GM10266 (cell line): ENCODE results near the gene C16orf90.
A peak's percentile ranks its signal among the peaks of the same experiment; 100 is the strongest.

Experiments
- DNase-seq: peaks from one replicate; pipeline ENCODE4 v3.0.0; 2012; ENCODE audit errors: extremely low spot score
- TF ChIP-seq, protein P1 (sequence below): IDR thresholded peaks from 2 replicates; pipeline ENCODE4 v1.5.1; 2012; ENCODE audit warnings: mild to moderate bottlenecking, low read depth; ENCODE audit not compliant: control insufficient read depth, insufficient read depth; ENCODE audit errors: missing control alignments

C16orf90 gene

DNA sequence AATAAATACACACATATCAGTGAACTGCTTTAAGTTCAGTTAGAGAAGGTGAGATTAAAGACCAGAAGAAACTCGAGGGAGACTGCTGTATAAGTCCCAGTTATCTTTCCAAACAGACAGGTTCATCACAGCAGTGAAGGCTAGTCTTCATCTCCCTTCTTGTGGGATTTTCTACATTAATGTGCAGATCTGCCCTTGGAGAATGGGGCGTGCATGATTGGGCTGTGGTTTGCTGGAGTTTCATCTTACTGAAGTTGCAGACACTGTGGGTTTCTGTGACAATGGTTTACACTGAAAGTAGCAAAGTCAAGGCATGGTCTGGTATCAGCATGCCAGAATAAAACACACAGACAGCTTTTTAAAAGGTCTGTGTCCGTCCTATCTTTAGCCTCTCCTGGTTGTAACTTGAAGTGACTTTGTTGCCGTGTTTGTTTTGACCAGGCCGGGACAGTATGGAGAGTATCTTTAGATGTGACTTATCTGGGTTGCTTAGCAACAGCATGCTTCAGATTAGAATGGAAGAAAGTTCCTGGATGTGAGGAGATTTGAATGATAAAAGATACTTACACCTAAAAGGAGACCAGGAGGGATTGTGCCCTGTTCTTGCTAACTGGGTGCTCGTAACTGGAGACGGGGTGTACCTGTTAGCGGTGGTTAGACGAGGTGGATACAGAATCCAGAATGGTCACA, 35.7 kb downstream of the C16orf90 start:
- DNase-seq = no peak
- TF ChIP-seq, protein P1, sequence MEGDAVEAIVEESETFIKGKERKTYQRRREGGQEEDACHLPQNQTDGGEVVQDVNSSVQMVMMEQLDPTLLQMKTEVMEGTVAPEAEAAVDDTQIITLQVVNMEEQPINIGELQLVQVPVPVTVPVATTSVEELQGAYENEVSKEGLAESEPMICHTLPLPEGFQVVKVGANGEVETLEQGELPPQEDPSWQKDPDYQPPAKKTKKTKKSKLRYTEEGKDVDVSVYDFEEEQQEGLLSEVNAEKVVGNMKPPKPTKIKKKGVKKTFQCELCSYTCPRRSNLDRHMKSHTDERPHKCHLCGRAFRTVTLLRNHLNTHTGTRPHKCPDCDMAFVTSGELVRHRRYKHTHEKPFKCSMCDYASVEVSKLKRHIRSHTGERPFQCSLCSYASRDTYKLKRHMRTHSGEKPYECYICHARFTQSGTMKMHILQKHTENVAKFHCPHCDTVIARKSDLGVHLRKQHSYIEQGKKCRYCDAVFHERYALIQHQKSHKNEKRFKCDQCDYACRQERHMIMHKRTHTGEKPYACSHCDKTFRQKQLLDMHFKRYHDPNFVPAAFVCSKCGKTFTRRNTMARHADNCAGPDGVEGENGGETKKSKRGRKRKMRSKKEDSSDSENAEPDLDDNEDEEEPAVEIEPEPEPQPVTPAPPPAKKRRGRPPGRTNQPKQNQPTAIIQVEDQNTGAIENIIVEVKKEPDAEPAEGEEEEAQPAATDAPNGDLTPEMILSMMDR = no peak

DNA sequence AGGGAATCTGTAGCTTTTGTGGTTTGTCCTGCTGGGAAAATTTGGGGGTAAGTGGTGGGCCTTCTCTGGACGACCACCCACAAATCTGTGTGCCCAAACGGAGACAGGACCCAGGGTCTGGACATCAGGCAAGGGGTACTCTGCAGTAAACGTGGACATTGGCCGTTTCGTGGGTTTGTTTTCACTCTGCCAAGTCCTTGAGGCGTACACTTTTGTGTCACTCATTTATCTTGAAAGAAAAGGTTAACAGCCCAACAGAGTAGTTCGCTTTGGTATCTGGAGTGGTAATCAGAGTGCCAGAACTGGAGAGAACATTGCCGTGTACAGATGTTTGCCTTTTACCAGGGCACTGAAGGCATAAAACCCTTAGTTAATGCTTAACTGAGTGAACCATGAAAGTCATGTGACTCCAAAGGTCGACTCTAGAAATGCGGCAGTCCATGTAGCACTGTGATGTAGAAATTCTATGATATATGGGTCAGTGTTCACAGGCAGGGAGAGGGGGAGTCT, 36.4 kb downstream of the C16orf90 start:
- no peak for DNase-seq
- TF ChIP-seq, protein P1 = no peak

DNA sequence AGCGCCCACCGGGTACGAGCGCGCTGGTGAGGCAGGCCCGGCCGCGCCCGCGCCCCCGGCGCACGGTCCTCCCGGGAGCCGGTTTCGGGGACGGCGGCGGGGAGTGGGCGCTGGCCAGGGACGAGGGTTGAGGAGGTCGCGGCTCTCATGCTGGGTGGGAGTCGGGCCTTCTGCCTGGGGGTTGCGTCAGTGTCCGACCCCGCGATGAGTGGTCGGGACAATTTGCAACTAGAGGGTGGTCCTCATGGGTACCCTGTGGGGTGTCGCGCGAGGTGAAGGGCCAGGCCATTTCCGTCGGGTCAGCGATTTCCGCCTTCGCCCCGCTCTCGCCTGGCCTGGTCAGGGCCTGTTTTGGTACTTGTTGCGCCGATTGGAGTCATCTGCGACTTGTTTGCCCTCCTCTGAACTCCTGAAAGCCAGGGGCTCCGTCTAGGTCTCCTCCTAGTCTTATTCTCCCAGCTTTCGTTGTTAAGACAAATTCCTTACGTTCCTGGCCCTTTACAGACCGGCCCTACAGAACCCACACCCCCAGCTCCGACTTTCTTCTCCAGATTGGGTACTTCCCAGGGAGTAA, 36.9 kb downstream of the C16orf90 start:
- DNase-seq = no peak
- TF ChIP-seq, protein P1 = no peak

DNA sequence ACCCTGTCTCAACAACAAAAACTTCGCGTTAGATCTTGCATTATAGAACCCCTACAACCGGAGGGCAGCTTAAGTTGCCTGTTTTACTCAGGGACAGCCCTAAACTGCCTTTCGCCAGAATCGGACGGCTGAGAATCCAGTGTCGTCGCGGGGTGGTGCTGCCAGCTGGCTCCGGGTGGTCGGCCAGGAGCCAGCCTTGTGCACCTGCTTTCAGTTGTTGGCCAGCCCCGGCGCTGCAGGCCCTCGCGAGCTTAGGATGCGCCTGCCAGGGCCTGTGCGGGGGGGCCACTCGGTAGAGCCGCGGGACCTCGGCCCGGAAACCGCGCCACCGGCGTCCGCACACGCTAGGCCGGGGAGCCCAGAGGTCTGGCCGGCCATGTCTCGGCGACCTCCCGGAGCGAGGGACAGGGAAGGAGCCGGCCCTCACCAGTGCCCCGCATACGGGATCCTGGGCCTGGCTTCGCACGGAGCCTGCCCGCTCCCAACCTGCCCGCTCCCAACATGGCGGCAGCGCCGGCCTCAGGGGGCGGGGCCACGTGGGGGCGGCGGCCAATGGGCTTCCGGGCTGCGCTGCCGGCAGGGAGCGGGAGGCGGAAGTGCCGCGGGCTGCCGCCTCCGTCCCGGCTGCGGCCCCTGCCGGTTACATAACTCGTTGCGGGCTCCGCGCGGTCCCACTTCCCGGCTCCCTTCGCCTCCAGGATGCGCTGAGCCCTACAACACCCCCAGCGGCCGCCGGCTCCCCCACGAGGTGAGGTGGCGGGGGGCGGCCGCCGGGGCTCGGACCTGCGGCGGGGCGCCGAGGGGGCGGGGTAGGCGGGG, 37.6 kb downstream of the C16orf90 start:
- TF ChIP-seq, protein P1 = peak; percentile 59
- peak; percentile 100 for DNase-seq

DNA sequence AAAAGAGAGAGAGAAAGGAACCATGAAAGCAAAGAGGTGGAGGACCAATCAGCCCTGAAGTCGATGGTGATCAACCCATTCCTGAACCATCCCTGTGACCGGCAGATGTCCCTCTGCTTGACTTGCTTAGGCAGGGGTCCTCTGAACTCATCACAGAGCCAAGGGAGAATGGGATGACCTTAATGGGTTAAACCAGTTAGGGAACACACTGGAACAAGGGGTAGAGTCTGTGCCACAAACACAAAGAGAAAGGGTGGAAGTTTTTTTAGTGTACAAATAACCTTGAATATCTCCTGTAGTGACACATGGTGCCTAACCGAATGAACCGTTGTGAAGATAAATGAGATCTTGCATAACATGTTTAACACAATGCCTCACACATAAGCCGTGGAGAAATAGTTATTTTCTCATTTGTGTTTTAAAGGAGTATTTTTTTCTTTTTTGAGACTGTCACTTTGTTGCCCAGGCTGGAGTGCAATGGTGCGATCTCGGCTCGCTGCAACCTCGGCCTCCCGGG, 40.6 kb downstream of the C16orf90 start:
- TF ChIP-seq, protein P1 = no peak
- DNase-seq = no peak

DNA sequence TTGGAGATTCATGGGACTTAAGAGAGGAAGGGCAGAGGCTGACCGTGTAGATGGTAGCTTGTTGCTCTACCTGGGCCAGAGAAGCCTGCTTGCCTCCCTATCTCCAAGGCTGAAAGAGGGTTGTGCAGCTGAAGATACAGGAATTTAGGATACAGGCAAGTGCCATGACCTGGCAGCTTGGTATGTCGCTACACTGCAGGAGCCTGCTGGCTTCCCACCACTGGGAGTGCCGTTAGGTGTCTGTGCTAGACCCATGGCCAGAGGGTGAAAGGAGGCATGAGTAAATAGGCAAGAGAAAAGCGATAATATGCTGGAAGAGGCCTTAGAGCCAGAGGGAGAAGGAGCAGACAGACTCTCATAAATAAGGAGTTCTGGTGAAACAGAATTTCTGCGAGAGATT, 41.2 kb downstream of the C16orf90 start:
- TF ChIP-seq, protein P1 = no peak
- no peak for DNase-seq

DNA sequence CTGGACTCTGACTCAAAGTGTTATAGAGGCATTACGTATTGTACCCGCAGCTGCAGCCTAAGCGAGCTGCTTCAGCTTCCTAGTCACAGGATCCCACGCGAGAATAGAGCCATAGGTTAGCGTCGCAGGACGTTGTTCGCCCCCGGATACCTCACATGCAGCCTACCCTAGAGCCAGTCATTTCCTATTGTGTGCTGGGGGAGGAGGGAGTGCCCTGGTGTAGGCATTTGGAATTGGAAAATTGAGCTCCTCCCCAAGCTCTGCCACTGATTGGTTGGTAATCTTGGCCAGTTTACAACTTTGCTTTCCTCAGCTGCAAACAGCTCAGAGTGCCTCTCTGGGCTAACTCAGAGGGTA, 51.3 kb downstream of the C16orf90 start:
- TF ChIP-seq, protein P1 = no peak
- DNase-seq = no peak
